Measurements from ENCODE around the gene MYRIP.

MYRIP gene

DNA sequence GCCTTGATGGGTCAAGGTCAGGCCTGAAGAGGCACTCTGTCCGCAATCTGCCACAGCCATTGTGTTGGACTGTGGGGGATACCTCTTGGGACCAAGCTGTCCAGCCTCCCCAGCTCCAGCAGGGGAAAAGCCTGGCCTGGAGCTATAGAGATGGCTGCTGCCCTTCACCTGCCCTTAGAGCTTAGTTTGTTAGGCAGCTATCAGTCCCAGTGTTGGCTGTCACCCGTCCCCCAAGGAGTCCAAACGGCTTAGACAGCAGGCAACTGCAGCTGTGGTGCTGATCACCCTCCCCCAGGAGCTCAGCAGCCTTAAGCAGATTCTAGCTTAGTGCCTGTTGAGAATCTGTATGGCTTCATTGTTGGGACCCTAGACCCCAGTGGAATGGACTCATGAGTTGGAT lies 180.3 kb downstream of the MYRIP start:
- no peaks in the 10 kb centered on the region for H3K9me3 ChIP-seq (ENCODE audit: low read depth, low read length)
- no peaks in the 10 kb centered on the region for H3K36me3 ChIP-seq (ENCODE audit: insufficient read depth, low read length)
- H3K27ac ChIP-seq = no peak overlapping the region
- TF ChIP-seq POLR2AphosphoS5 (IDR thresholded peaks at IDR 0.05; ENCODE audit: borderline replicate concordance, low read depth, low read length) (no peak), FOXP2 (optimal IDR thresholded peaks at IDR 0.05; ENCODE audit: control extremely low read depth, extremely low read length, insufficient read depth) (no peak), EZH2 (IDR thresholded peaks at IDR 0.05) (no peak)
- H3K4me3 ChIP-seq = no peak overlapping the region
- no peak for DNase-seq (ENCODE audit: low read depth, low spot score)
- H3K9ac ChIP-seq (ENCODE audit: insufficient read length) = no peak overlapping the region

DNA sequence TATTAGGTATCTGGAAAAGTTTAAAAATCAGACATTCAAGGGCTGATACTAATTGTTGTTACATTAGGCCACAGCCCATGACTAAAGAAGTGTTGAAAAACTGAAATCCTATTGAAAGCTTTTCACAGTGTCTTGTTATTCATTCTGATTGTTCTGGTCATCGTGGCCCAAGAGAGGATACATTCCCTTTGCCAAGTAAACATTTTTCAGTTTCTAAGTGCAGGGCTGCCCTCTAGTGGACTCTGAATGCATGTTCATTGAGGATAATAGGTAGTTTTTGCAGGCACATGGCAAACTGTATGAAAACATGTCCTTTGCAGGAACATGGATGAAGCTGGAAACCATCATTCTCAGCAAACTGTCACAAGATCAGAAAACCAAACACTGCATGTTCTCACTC lies 181.1 kb downstream of the MYRIP start:
- H3K27ac ChIP-seq = no peak overlapping the region
- no peak for TF ChIP-seq POLR2AphosphoS5 (IDR thresholded peaks at IDR 0.05; ENCODE audit: borderline replicate concordance, low read depth, low read length)
- TF ChIP-seq EZH2 (IDR thresholded peaks at IDR 0.05) = no peak
- no peak for TF ChIP-seq FOXP2 (optimal IDR thresholded peaks at IDR 0.05; ENCODE audit: control extremely low read depth, extremely low read length, insufficient read depth)

GRCh38 chr3:40008796-40009195 lies 199.4 kb downstream of the MYRIP start:
- H3K9me3 ChIP-seq (ENCODE audit: low read depth, low read length) = no peaks in the 10 kb centered on the region
- DNase-seq (ENCODE audit: low read depth, low spot score) = no peak
- TF ChIP-seq POLR2AphosphoS5 (IDR thresholded peaks at IDR 0.05; ENCODE audit: borderline replicate concordance, low read depth, low read length) (no peak), EZH2 (IDR thresholded peaks at IDR 0.05) (no peak)
- no peaks in the 10 kb centered on the region for H3K36me3 ChIP-seq (ENCODE audit: insufficient read depth, low read length)
- H3K27ac ChIP-seq = no peak overlapping the region
- H3K4me3 ChIP-seq = no peak overlapping the region
- H3K9ac ChIP-seq (ENCODE audit: insufficient read length) = no peak overlapping the region

More for the DNA sequence above, 181.1 kb downstream of the MYRIP start:
- H3K9me3 ChIP-seq (ENCODE audit: low read depth, low read length) = no peaks in the 10 kb centered on the region
- no peak for DNase-seq (ENCODE audit: low read depth, low spot score)
- H3K36me3 ChIP-seq (ENCODE audit: insufficient read depth, low read length) = no peaks in the 10 kb centered on the region
- H3K9ac ChIP-seq (ENCODE audit: insufficient read length) = no peak overlapping the region
- no peak overlapping the region for H3K4me3 ChIP-seq

DNA sequence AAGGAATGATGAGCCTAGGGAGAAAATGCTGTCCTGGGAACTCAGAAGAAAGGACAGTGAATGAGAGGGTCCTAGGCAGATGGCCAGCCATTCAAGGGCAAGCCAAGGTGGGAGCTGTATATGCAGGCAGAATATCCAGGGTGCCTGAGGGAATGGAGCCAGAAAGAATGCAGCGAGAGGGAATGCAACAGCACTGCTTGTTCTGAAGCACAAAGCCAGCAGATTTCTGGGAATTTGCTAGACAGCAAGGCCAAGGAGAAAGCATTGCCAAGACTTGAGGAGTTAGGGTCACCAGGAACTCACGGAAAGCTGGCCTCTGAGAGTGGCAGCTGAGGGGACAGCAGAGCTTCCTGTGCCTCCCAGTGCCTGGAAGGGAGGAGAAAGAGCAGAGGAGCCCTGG lies 200.6 kb downstream of the MYRIP start:
- no peak overlapping the region for H3K27ac ChIP-seq
- H3K9ac ChIP-seq (ENCODE audit: insufficient read length) = no peak overlapping the region
- H3K36me3 ChIP-seq (ENCODE audit: insufficient read depth, low read length) = no peaks in the 10 kb centered on the region
- H3K4me3 ChIP-seq = no peak overlapping the region
- H3K9me3 ChIP-seq (ENCODE audit: low read depth, low read length) = no peaks in the 10 kb centered on the region
- TF ChIP-seq FOXP2 (optimal IDR thresholded peaks at IDR 0.05; ENCODE audit: control extremely low read depth, extremely low read length, insufficient read depth) = no peak
- TF ChIP-seq POLR2AphosphoS5 (IDR thresholded peaks at IDR 0.05; ENCODE audit: borderline replicate concordance, low read depth, low read length) = no peak
- no peak for TF ChIP-seq EZH2 (IDR thresholded peaks at IDR 0.05)
- no peak for DNase-seq (ENCODE audit: low read depth, low spot score)

DNA sequence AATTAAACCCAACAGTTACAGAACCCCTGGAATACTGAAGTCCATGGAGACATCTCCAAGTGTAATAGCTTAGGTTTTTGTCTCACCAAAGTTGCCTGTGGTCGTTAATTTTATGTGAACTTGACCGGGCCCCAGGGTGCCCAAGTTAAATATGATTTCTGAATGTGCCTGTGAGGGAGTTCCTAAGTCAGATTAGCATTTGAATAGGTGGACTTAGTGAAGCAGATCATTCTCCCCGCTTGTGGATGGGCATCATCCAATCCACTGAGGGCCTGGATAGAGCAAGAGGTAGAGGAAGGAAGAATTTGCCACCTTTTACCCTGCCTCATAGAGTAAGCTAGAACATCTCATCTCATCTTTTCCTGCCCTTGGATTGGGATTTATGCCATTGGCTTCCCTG lies 203.0 kb downstream of the MYRIP start:
- TF ChIP-seq POLR2AphosphoS5 (IDR thresholded peaks at IDR 0.05; ENCODE audit: borderline replicate concordance, low read depth, low read length) (no peak), EZH2 (IDR thresholded peaks at IDR 0.05) (no peak), FOXP2 (optimal IDR thresholded peaks at IDR 0.05; ENCODE audit: control extremely low read depth, extremely low read length, insufficient read depth) (no peak)
- Histone ChIP-seq H3K36me3 (ENCODE audit: insufficient read depth, low read length) (no peaks in the 10 kb centered on the region), H3K27ac (no peak overlapping the region), H3K4me3 (no peak overlapping the region), H3K9ac (ENCODE audit: insufficient read length) (no peak overlapping the region), H3K9me3 (ENCODE audit: low read depth, low read length) (no peaks in the 10 kb centered on the region)
- DNase-seq (ENCODE audit: low read depth, low spot score) = no peak

- Histone ChIP-seq H3K36me3 (ENCODE audit: insufficient read depth, low read length) (no peaks in the 10 kb centered on the region), H3K9ac (ENCODE audit: insufficient read length) (no peak overlapping the region), H3K9me3 (ENCODE audit: low read depth, low read length) (no peaks in the 10 kb centered on the region), H3K27ac (no peak overlapping the region), H3K4me3 (no peak overlapping the region)
- DNase-seq (ENCODE audit: low read depth, low spot score) = no peak
- TF ChIP-seq POLR2AphosphoS5 (IDR thresholded peaks at IDR 0.05; ENCODE audit: borderline replicate concordance, low read depth, low read length) = no peak
These were observed 207.0 kb downstream of the MYRIP start for GRCh38 chr3:40016391-40016790.

DNA sequence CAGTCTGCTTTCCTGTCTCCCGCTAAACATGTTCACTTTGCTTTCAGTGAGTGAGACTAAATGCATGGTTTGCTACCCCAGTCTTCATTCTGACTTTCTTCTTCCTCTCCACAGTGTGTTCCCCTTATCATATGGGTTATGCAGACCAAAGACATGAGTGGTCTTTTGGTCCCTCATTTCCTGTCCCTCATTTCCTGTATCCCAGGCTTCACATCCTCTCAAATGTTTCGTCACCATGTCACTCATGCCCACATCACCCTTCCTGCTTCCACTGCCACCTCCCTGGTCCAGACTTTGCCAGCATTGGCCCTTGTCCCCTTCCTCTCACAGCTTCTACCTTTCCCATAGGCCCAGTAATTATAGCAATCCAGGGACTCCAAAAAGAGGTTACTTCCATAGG lies 209.0 kb downstream of the MYRIP start:
- no peak for TF ChIP-seq FOXP2 (optimal IDR thresholded peaks at IDR 0.05; ENCODE audit: control extremely low read depth, extremely low read length, insufficient read depth)
- no peak for TF ChIP-seq EZH2 (IDR thresholded peaks at IDR 0.05)
- no peak for TF ChIP-seq POLR2AphosphoS5 (IDR thresholded peaks at IDR 0.05; ENCODE audit: borderline replicate concordance, low read depth, low read length)
- Histone ChIP-seq H3K27ac (no peak overlapping the region), H3K36me3 (ENCODE audit: insufficient read depth, low read length) (no peaks in the 10 kb centered on the region), H3K4me3 (no peak overlapping the region), H3K9ac (ENCODE audit: insufficient read length) (no peak overlapping the region), H3K9me3 (ENCODE audit: low read depth, low read length) (no peaks in the 10 kb centered on the region)
- no peak for DNase-seq (ENCODE audit: low read depth, low spot score)

DNA sequence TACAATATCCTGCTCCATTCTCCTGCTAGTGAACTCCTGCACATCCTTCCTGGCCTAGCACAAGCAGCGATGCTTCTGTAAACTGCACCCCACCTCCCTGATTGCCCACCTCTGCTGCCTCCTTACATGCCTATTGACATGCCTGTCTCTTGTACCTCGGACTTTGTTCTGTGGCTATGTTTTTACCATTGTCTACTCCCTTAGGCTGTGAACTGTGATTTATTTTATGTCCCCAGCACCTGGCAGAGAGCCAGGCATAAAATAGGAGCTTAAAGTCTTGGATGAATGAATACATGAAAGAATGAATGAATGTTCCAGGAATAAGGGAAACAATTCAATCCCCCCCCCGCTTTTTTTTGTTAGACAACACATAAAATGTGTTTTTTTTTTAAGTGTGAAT lies 210.0 kb downstream of the MYRIP start:
- no peak for DNase-seq (ENCODE audit: low read depth, low spot score)
- H3K27ac ChIP-seq = no peak overlapping the region
- H3K4me3 ChIP-seq = no peak overlapping the region
- H3K9me3 ChIP-seq (ENCODE audit: low read depth, low read length) = no peaks in the 10 kb centered on the region
- no peak overlapping the region for H3K9ac ChIP-seq (ENCODE audit: insufficient read length)
- H3K36me3 ChIP-seq (ENCODE audit: insufficient read depth, low read length) = no peaks in the 10 kb centered on the region
- TF ChIP-seq POLR2AphosphoS5 (IDR thresholded peaks at IDR 0.05; ENCODE audit: borderline replicate concordance, low read depth, low read length) (no peak), FOXP2 (optimal IDR thresholded peaks at IDR 0.05; ENCODE audit: control extremely low read depth, extremely low read length, insufficient read depth) (no peak), EZH2 (IDR thresholded peaks at IDR 0.05) (no peak)

- H3K9ac ChIP-seq (ENCODE audit: insufficient read length) = no peak overlapping the region
- H3K4me3 ChIP-seq = no peak overlapping the region
- no peak for DNase-seq (ENCODE audit: low read depth, low spot score)
- no peaks in the 10 kb centered on the region for H3K36me3 ChIP-seq (ENCODE audit: insufficient read depth, low read length)
- H3K9me3 ChIP-seq (ENCODE audit: low read depth, low read length) = no peaks in the 10 kb centered on the region
- TF ChIP-seq FOXP2 (optimal IDR thresholded peaks at IDR 0.05; ENCODE audit: control extremely low read depth, extremely low read length, insufficient read depth) (no peak), POLR2AphosphoS5 (IDR thresholded peaks at IDR 0.05; ENCODE audit: borderline replicate concordance, low read depth, low read length) (no peak), EZH2 (IDR thresholded peaks at IDR 0.05) (no peak)
- H3K27ac ChIP-seq = no peak overlapping the region
These were observed 211.3 kb downstream of the MYRIP start for GRCh38 chr3:40020689-40021088.
